ENCODE measurements around the gene ISG15. TPM values are rescaled to one million over a fixed set of nuclear protein-coding genes. Genes with fewer than 3 reads are reported as not detected.

ISG15 gene
- total and polyA plus RNA-seq, 2 of the 13 experiments (the other 11 are each of a cell fraction or from before 2014, with no cell fraction given), result 42.1 to 54.9 TPM

GRCh38 chr1:966135-966703 lies 47.1 kb upstream of the ISG15 start, which contains the start of gene PLEKHN1 (continued):
- TF ChIP-seq, protein P1, sequence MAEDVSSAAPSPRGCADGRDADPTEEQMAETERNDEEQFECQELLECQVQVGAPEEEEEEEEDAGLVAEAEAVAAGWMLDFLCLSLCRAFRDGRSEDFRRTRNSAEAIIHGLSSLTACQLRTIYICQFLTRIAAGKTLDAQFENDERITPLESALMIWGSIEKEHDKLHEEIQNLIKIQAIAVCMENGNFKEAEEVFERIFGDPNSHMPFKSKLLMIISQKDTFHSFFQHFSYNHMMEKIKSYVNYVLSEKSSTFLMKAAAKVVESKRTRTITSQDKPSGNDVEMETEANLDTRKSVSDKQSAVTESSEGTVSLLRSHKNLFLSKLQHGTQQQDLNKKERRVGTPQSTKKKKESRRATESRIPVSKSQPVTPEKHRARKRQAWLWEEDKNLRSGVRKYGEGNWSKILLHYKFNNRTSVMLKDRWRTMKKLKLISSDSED (CRISPR knock-in tag; IDR thresholded peaks at IDR 0.05), result no peak
- TF ChIP-seq DNMT3B (CRISPR knock-in tag; conservative IDR thresholded peaks at IDR 0.05) (0 out of 2 replicates have a peak, but pooled peaks have one; percentile 75), KLF12 (CRISPR knock-in tag; IDR thresholded peaks at IDR 0.05; ENCODE audit: borderline replicate concordance) (no peak), ZZZ3 (CRISPR knock-in tag; IDR thresholded peaks at IDR 0.05; ENCODE audit: borderline replicate concordance) (no peak), POLR2AphosphoS5 (IDR thresholded peaks at IDR 0.05; ENCODE audit: low read depth, low read length) (no peak), CSRNP2 (CRISPR knock-in tag; conservative IDR thresholded peaks at IDR 0.05; ENCODE audit: low read depth) (no peak), PRDM15 (CRISPR knock-in tag; IDR thresholded peaks at IDR 0.05) (no peak), PCBP2 (optimal IDR thresholded peaks at IDR 0.05; ENCODE audit: low read depth, low read length, poor library complexity, severe bottlenecking) (no peak), POLR2G (IDR thresholded peaks at IDR 0.05; ENCODE audit: low read depth, low read length) (no peak), GFI1 (CRISPR knock-in tag; IDR thresholded peaks at IDR 0.05; ENCODE audit: borderline replicate concordance) (peak; percentile 12; the same call in 1 of the 2 replicates), THYN1 (CRISPR knock-in tag; IDR thresholded peaks at IDR 0.05; ENCODE audit: borderline replicate concordance, low read depth) (no peak), PTBP1 (IDR thresholded peaks at IDR 0.05; ENCODE audit: low read depth, low read length, poor library complexity, severe bottlenecking) (no peak), PHF5A (CRISPR knock-in tag; IDR thresholded peaks at IDR 0.05; ENCODE audit: low read depth, unreplicated experiment) (peak; percentile 2), SP4 (CRISPR knock-in tag; IDR thresholded peaks at IDR 0.05) (no peak; the same call in 1 of the 2 replicates), FOXK1 (CRISPR knock-in tag; IDR thresholded peaks at IDR 0.05; ENCODE audit: borderline replicate concordance, low read depth) (no peak)
- TF ChIP-seq, protein P2, sequence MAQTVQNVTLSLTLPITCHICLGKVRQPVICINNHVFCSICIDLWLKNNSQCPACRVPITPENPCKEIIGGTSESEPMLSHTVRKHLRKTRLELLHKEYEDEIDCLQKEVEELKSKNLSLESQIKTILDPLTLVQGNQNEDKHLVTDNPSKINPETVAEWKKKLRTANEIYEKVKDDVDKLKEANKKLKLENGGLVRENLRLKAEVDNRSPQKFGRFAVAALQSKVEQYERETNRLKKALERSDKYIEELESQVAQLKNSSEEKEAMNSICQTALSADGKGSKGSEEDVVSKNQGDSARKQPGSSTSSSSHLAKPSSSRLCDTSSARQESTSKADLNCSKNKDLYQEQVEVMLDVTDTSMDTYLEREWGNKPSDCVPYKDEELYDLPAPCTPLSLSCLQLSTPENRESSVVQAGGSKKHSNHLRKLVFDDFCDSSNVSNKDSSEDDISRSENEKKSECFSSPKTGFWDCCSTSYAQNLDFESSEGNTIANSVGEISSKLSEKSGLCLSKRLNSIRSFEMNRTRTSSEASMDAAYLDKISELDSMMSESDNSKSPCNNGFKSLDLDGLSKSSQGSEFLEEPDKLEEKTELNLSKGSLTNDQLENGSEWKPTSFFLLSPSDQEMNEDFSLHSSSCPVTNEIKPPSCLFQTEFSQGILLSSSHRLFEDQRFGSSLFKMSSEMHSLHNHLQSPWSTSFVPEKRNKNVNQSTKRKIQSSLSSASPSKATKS (CRISPR knock-in tag; IDR thresholded peaks at IDR 0.05), result no peak
- TF ChIP-seq, protein P3, sequence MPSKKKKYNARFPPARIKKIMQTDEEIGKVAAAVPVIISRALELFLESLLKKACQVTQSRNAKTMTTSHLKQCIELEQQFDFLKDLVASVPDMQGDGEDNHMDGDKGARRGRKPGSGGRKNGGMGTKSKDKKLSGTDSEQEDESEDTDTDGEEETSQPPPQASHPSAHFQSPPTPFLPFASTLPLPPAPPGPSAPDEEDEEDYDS (CRISPR knock-in tag; IDR thresholded peaks at IDR 0.05), result no peak
- TF ChIP-seq, protein P4, sequence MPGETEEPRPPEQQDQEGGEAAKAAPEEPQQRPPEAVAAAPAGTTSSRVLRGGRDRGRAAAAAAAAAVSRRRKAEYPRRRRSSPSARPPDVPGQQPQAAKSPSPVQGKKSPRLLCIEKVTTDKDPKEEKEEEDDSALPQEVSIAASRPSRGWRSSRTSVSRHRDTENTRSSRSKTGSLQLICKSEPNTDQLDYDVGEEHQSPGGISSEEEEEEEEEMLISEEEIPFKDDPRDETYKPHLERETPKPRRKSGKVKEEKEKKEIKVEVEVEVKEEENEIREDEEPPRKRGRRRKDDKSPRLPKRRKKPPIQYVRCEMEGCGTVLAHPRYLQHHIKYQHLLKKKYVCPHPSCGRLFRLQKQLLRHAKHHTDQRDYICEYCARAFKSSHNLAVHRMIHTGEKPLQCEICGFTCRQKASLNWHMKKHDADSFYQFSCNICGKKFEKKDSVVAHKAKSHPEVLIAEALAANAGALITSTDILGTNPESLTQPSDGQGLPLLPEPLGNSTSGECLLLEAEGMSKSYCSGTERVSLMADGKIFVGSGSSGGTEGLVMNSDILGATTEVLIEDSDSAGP (CRISPR knock-in tag; IDR thresholded peaks at IDR 0.05; ENCODE audit: borderline replicate concordance), result peak; percentile 52; the same call in 1 of the 2 replicates

Data from HepG2 (cell line).